Measurements from ENCODE around the gene EDNRA. TPM values are rescaled to one million over a fixed set of nuclear protein-coding genes. Genes with fewer than 3 reads are reported as not detected.

EDNRA gene
- total RNA-seq, 1 experiment from 2014 or later, result 2.5 TPM

DNA sequence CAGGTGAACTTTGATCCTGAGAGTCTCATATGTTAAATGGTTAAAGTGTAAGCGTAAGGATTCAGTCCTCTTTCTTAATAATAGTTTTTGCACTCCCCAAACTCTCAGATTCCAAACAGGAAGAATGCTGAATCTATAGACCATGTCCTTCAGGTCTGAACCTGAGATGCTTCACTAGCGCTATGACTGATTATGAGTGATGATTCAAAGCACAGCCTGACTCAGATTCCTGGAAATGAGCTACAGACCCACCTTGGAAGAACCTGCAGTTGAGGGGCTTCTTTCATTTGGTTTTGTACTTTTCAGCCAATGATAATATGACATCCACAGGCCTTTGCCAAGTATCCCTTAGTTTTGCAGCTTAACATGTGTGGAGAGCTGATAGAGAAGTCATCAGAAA lies 1.4 kb downstream of the EDNRA start (continued):
- TF ChIP-seq, protein P1, sequence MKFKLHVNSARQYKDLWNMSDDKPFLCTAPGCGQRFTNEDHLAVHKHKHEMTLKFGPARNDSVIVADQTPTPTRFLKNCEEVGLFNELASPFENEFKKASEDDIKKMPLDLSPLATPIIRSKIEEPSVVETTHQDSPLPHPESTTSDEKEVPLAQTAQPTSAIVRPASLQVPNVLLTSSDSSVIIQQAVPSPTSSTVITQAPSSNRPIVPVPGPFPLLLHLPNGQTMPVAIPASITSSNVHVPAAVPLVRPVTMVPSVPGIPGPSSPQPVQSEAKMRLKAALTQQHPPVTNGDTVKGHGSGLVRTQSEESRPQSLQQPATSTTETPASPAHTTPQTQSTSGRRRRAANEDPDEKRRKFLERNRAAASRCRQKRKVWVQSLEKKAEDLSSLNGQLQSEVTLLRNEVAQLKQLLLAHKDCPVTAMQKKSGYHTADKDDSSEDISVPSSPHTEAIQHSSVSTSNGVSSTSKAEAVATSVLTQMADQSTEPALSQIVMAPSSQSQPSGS (CRISPR knock-in tag; IDR thresholded peaks at IDR 0.05; ENCODE audit: borderline replicate concordance, low read depth), result no peak
- TF ChIP-seq ZNF232 (CRISPR knock-in tag; IDR thresholded peaks at IDR 0.05), result no peak
- TF ChIP-seq, protein P2, sequence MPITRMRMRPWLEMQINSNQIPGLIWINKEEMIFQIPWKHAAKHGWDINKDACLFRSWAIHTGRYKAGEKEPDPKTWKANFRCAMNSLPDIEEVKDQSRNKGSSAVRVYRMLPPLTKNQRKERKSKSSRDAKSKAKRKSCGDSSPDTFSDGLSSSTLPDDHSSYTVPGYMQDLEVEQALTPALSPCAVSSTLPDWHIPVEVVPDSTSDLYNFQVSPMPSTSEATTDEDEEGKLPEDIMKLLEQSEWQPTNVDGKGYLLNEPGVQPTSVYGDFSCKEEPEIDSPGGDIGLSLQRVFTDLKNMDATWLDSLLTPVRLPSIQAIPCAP (CRISPR knock-in tag; IDR thresholded peaks at IDR 0.05), result no peak
- no peak for TF ChIP-seq CBFB (CRISPR knock-in tag; IDR thresholded peaks at IDR 0.05; ENCODE audit: low read depth)
- TF ChIP-seq, protein P3, sequence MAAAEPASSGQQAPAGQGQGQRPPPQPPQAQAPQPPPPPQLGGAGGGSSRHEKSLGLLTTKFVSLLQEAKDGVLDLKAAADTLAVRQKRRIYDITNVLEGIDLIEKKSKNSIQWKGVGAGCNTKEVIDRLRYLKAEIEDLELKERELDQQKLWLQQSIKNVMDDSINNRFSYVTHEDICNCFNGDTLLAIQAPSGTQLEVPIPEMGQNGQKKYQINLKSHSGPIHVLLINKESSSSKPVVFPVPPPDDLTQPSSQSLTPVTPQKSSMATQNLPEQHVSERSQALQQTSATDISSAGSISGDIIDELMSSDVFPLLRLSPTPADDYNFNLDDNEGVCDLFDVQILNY (CRISPR knock-in tag; IDR thresholded peaks at IDR 0.05), result no peak

DNA sequence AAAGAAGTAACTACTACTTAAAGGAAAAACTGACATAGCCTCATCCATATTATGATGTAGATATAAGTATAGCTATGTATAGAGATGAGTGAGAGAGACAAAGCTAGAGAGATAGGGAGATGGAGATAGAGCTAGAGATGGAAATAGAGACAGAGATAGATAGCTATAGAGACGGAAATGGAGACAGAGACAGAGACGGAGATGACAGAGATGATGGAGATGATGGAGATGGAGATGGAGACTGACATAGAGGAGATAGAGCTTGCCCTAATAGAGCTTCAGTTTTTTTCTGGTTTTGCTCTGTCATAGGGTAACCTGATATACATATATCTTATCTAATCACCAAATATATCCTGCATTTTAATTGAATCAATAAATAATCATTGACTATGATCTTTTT lies 4.3 kb downstream of the EDNRA start:
- ChIA-PET CTCF (no interaction called here), POLR2A (no interaction called here)
- no peak for DNase-seq (ENCODE audit: low spot score)
- ATAC-seq, result no peak
- no peaks in the 10 kb centered on the region for H3K36me3 Mint-ChIP-seq
- H3K4me3 Mint-ChIP-seq, result no peak overlapping the region
- peaks cover 15% of the 10 kb centered on the region; the same call in 1 of the 2 replicates for H3K4me1 Mint-ChIP-seq
- H3K27me3 Mint-ChIP-seq (ENCODE audit: low read depth), result peaks cover 28% of the 10 kb centered on the region
- no peak overlapping the region for H3K27ac Mint-ChIP-seq
- TF ChIP-seq SMAD4 (CRISPR knock-in tag; IDR thresholded peaks at IDR 0.05), result no peak
- no peaks in the 10 kb centered on the region for H3K9me3 Mint-ChIP-seq

DNA sequence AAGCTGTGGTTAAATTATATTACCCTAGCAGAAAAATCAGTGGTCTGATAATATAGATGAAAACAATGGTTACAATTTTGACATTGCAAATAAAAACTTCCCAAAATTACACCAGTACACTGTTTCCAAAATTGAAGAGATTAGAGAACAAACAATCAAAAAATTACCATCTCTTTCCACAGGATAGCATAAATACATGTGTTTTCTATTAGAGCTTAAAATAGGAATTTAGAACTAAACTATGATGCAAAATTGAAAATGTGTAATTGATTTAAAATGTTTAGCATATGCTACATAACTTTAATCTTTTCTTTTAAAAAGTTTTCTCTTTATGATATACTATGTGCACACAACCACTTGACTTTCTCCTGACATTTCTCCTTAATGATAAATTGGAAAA lies 6.7 kb downstream of the EDNRA start:
- Mint-ChIP-seq H3K36me3 (no peaks in the 10 kb centered on the region), H3K4me3 (no peak overlapping the region), H3K9me3 (no peaks in the 10 kb centered on the region), H3K27ac (no peak overlapping the region), H3K4me1 (peaks cover 6% of the 10 kb centered on the region; the same call in 1 of the 2 replicates), H3K27me3 (ENCODE audit: low read depth) (peaks cover 4% of the 10 kb centered on the region)
- ChIA-PET CTCF (no interaction called here), POLR2A (no interaction called here)
- TF ChIP-seq, protein P4, sequence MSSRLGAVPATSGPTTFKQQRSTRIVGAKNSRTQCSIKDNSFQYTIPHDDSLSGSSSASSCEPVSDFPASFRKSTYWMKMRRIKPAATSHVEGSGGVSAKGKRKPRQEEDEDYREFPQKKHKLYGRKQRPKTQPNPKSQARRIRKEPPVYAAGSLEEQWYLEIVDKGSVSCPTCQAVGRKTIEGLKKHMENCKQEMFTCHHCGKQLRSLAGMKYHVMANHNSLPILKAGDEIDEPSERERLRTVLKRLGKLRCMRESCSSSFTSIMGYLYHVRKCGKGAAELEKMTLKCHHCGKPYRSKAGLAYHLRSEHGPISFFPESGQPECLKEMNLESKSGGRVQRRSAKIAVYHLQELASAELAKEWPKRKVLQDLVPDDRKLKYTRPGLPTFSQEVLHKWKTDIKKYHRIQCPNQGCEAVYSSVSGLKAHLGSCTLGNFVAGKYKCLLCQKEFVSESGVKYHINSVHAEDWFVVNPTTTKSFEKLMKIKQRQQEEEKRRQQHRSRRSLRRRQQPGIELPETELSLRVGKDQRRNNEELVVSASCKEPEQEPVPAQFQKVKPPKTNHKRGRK (CRISPR knock-in tag; IDR thresholded peaks at IDR 0.05; ENCODE audit: borderline replicate concordance), result no peak
- TF ChIP-seq, protein P5, sequence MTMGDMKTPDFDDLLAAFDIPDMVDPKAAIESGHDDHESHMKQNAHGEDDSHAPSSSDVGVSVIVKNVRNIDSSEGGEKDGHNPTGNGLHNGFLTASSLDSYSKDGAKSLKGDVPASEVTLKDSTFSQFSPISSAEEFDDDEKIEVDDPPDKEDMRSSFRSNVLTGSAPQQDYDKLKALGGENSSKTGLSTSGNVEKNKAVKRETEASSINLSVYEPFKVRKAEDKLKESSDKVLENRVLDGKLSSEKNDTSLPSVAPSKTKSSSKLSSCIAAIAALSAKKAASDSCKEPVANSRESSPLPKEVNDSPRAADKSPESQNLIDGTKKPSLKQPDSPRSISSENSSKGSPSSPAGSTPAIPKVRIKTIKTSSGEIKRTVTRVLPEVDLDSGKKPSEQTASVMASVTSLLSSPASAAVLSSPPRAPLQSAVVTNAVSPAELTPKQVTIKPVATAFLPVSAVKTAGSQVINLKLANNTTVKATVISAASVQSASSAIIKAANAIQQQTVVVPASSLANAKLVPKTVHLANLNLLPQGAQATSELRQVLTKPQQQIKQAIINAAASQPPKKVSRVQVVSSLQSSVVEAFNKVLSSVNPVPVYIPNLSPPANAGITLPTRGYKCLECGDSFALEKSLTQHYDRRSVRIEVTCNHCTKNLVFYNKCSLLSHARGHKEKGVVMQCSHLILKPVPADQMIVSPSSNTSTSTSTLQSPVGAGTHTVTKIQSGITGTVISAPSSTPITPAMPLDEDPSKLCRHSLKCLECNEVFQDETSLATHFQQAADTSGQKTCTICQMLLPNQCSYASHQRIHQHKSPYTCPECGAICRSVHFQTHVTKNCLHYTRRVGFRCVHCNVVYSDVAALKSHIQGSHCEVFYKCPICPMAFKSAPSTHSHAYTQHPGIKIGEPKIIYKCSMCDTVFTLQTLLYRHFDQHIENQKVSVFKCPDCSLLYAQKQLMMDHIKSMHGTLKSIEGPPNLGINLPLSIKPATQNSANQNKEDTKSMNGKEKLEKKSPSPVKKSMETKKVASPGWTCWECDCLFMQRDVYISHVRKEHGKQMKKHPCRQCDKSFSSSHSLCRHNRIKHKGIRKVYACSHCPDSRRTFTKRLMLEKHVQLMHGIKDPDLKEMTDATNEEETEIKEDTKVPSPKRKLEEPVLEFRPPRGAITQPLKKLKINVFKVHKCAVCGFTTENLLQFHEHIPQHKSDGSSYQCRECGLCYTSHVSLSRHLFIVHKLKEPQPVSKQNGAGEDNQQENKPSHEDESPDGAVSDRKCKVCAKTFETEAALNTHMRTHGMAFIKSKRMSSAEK (CRISPR knock-in tag; IDR thresholded peaks at IDR 0.05; ENCODE audit: borderline replicate concordance), result no peak
- TF ChIP-seq, protein P6, sequence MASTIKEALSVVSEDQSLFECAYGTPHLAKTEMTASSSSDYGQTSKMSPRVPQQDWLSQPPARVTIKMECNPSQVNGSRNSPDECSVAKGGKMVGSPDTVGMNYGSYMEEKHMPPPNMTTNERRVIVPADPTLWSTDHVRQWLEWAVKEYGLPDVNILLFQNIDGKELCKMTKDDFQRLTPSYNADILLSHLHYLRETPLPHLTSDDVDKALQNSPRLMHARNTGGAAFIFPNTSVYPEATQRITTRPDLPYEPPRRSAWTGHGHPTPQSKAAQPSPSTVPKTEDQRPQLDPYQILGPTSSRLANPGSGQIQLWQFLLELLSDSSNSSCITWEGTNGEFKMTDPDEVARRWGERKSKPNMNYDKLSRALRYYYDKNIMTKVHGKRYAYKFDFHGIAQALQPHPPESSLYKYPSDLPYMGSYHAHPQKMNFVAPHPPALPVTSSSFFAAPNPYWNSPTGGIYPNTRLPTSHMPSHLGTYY (CRISPR knock-in tag; IDR thresholded peaks at IDR 0.05), result no peak
- TF ChIP-seq NR1H2 (CRISPR knock-in tag; IDR thresholded peaks at IDR 0.05) (no peak), ZNF121 (CRISPR knock-in tag; IDR thresholded peaks at IDR 0.05) (no peak), ESRRA (CRISPR knock-in tag; IDR thresholded peaks at IDR 0.05; ENCODE audit: borderline replicate concordance) (no peak), IRF2 (CRISPR knock-in tag; IDR thresholded peaks at IDR 0.05; ENCODE audit: borderline replicate concordance, low read depth) (no peak)
- ATAC-seq, result no peak
- no peak for DNase-seq (ENCODE audit: low spot score)

Data from WTC11 (cell line).